ENCODE data around the gene KRT76. TPM values are rescaled to one million over a fixed set of nuclear protein-coding genes. Genes with fewer than 3 reads are reported as not detected.

The KRT76 gene
- total RNA-seq, 2 donors from 2014 or later, result not detected

- H3K27me3 Mint-ChIP-seq, result peaks cover 16 to 29% of the 10 kb centered on the region in 2 donors
- H3K9me3 Mint-ChIP-seq, result no peaks in the 10 kb centered on the region
- no peak for ATAC-seq
- no peak for DNase-seq (ENCODE audit: low spot score)
- no peak overlapping the region for H3K4me3 Mint-ChIP-seq
- H3K36me3 Mint-ChIP-seq, result no peaks in the 10 kb centered on the region
- H3K27ac Mint-ChIP-seq, result no peak overlapping the region
- H3K4me1 Mint-ChIP-seq (ENCODE audit: low read depth in 2 of 2), result no peaks in the 10 kb centered on the region
These were observed 34.2 kb downstream of the KRT76 start for GRCh38 chr12:52742822-52743457.

- no peak for DNase-seq (ENCODE audit: low spot score)
- Mint-ChIP-seq H3K36me3 (no peaks in the 10 kb centered on the region), H3K27me3 (peaks cover 16 to 29% of the 10 kb centered on the region in 2 donors), H3K9me3 (no peaks in the 10 kb centered on the region), H3K27ac (no peak overlapping the region), H3K4me1 (ENCODE audit: low read depth in 2 of 2) (no peaks in the 10 kb centered on the region), H3K4me3 (no peak overlapping the region)
- ATAC-seq, result no peak
These were observed 35.0 kb downstream of the KRT76 start for GRCh38 chr12:52742196-52742580.

- Mint-ChIP-seq H3K9me3 (no peaks in the 10 kb centered on the region), H3K4me3 (no peak overlapping the region), H3K27ac (no peak overlapping the region), H3K27me3 (peaks cover 16 to 29% of the 10 kb centered on the region in 2 donors), H3K36me3 (no peaks in the 10 kb centered on the region), H3K4me1 (ENCODE audit: low read depth in 2 of 2) (no peaks in the 10 kb centered on the region)
- ATAC-seq (peak in 1 of 2 donors; percentile 57), DNase-seq (ENCODE audit: low spot score) (peak; percentile 69)
These were observed 35.6 kb downstream of the KRT76 start for GRCh38 chr12:52741375-52742195.

GRCh38 chr12:52740584-52740983, 36.6 kb downstream of the KRT76 start:
- H3K27ac Mint-ChIP-seq, result no peak overlapping the region
- peaks cover 14 to 29% of the 10 kb centered on the region in 2 donors for H3K27me3 Mint-ChIP-seq
- no peak overlapping the region for H3K4me3 Mint-ChIP-seq
- no peaks in the 10 kb centered on the region for H3K36me3 Mint-ChIP-seq
- H3K9me3 Mint-ChIP-seq, result no peaks in the 10 kb centered on the region
- no peaks in the 10 kb centered on the region for H3K4me1 Mint-ChIP-seq (ENCODE audit: low read depth in 2 of 2)
- no peak for ATAC-seq
- no peak for DNase-seq (ENCODE audit: low spot score)

- Mint-ChIP-seq H3K4me1 (ENCODE audit: low read depth in 2 of 2) (no peaks in the 10 kb centered on the region), H3K36me3 (no peaks in the 10 kb centered on the region), H3K27me3 (peaks cover 14 to 28% of the 10 kb centered on the region in 2 donors), H3K27ac (no peak overlapping the region), H3K4me3 (no peak overlapping the region), H3K9me3 (no peaks in the 10 kb centered on the region)
- no peak for ATAC-seq
- DNase-seq (ENCODE audit: low spot score), result no peak
These were observed 37.2 kb downstream of the KRT76 start for GRCh38 chr12:52739963-52740362.

- ATAC-seq (no peak), DNase-seq (ENCODE audit: low spot score) (no peak)
- H3K4me1 Mint-ChIP-seq (ENCODE audit: low read depth in 2 of 2), result no peaks in the 10 kb centered on the region
- H3K4me3 Mint-ChIP-seq, result no peak overlapping the region
- no peak overlapping the region for H3K27ac Mint-ChIP-seq
- no peaks in the 10 kb centered on the region for H3K9me3 Mint-ChIP-seq
- no peaks in the 10 kb centered on the region for H3K36me3 Mint-ChIP-seq
- peaks cover 11 to 16% of the 10 kb centered on the region in 2 donors for H3K27me3 Mint-ChIP-seq
These were observed 41.1 kb downstream of the KRT76 start for GRCh38 chr12:52735816-52736632.

GRCh38 chr12:52735106-52735505, 42.0 kb downstream of the KRT76 start:
- no peak for DNase-seq (ENCODE audit: low spot score)
- H3K27me3 Mint-ChIP-seq, result peaks cover 20 to 22% of the 10 kb centered on the region in 2 donors
- no peaks in the 10 kb centered on the region for H3K36me3 Mint-ChIP-seq
- H3K9me3 Mint-ChIP-seq, result no peaks in the 10 kb centered on the region
- no peaks in the 10 kb centered on the region for H3K4me1 Mint-ChIP-seq (ENCODE audit: low read depth in 2 of 2)
- peak in 1 of 2 donors; percentile 40 for ATAC-seq
- H3K4me3 Mint-ChIP-seq, result no peak overlapping the region
- H3K27ac Mint-ChIP-seq, result no peak overlapping the region

DNA sequence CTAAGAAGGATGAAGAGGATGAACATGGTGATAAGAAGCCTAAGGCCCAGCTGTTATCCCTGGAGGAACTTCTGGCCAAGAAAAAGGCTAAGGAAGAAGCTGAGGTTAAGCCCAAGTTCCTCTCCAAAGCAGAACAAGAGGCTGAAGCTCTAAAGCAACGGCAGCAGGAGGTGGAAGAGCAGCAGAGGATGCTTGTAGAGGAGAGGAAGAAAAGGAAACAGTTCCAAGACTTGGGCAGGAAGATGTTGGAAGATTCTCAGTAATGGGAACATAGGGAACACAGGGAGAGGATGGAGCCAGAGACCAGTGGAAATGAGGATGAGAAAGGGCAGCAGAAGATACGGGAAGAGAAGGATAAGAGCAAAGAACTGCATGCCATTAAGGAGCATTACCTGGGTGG, 46.4 kb downstream of the KRT76 start:
- Mint-ChIP-seq H3K27ac (no peak overlapping the region), H3K4me1 (ENCODE audit: low read depth in 2 of 2) (no peaks in the 10 kb centered on the region), H3K27me3 (peaks cover 24 to 26% of the 10 kb centered on the region in 2 donors), H3K4me3 (no peak overlapping the region), H3K36me3 (no peaks in the 10 kb centered on the region), H3K9me3 (no peaks in the 10 kb centered on the region)
- no peak for DNase-seq (ENCODE audit: low spot score)
- no peak for ATAC-seq

GRCh38 chr12:52730383-52730782, 46.8 kb downstream of the KRT76 start:
- ATAC-seq, result no peak
- H3K36me3 Mint-ChIP-seq, result no peaks in the 10 kb centered on the region
- no peaks in the 10 kb centered on the region for H3K9me3 Mint-ChIP-seq
- DNase-seq (ENCODE audit: low spot score), result no peak
- H3K27me3 Mint-ChIP-seq, result peaks cover 24 to 26% of the 10 kb centered on the region in 2 donors
- no peaks in the 10 kb centered on the region for H3K4me1 Mint-ChIP-seq (ENCODE audit: low read depth in 2 of 2)
- H3K4me3 Mint-ChIP-seq, result no peak overlapping the region
- no peak overlapping the region for H3K27ac Mint-ChIP-seq

- H3K27ac Mint-ChIP-seq, result no peak overlapping the region
- H3K36me3 Mint-ChIP-seq, result no peaks in the 10 kb centered on the region
- no peaks in the 10 kb centered on the region for H3K4me1 Mint-ChIP-seq (ENCODE audit: low read depth in 2 of 2)
- peaks cover 24% of the 10 kb centered on the region in 2 donors for H3K27me3 Mint-ChIP-seq
- no peak for ATAC-seq
- no peak overlapping the region for H3K4me3 Mint-ChIP-seq
- no peak for DNase-seq (ENCODE audit: low spot score)
- no peaks in the 10 kb centered on the region for H3K9me3 Mint-ChIP-seq
These were observed 48.0 kb downstream of the KRT76 start for GRCh38 chr12:52729147-52729546.

DNA sequence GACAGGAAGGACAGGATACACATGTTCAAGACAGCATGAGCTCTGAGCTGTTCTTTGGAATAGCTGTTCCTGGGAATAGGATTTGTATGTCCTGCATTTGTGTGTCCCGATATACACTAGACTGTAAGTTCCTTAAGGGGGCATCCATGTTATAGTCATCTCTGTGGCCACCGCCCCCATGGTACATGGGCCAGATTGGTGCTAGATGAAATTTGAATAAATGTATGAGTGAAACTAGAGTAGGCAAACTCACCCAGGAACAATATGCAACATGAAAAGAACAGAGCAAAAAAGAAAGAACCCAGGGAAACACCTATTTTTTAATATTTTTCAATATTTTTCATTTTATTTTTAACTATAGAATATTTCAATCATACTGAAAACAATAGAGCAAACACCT, 48.8 kb downstream of the KRT76 start:
- no peak overlapping the region for H3K4me3 Mint-ChIP-seq
- no peaks in the 10 kb centered on the region for H3K36me3 Mint-ChIP-seq
- no peaks in the 10 kb centered on the region for H3K4me1 Mint-ChIP-seq (ENCODE audit: low read depth in 2 of 2)
- DNase-seq (ENCODE audit: low spot score), result no peak
- peaks cover 19 to 24% of the 10 kb centered on the region in 2 donors for H3K27me3 Mint-ChIP-seq
- H3K9me3 Mint-ChIP-seq, result no peaks in the 10 kb centered on the region
- H3K27ac Mint-ChIP-seq, result no peak overlapping the region
- ATAC-seq, result no peak

DNA sequence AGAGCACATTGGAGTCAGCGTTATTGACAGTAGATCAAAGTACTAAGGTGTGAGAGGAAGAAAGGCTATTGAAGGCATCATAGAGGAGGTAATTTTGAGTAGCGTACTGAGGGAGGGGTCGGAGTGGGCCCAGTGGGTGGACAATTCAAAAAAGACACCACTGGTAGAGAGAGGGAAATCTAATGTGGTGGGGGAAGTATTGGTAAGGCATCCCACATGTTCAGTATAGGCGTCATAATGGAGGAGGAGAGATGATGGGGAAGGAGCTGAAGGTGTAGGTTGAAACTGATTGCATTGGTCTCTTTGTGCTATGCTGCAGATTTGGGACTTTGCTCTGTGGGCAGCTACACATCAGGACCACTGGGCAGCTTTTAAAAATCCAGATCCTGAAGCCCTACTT, 50.1 kb downstream of the KRT76 start:
- H3K36me3 Mint-ChIP-seq, result no peaks in the 10 kb centered on the region
- H3K27me3 Mint-ChIP-seq, result peaks cover 18 to 24% of the 10 kb centered on the region in 2 donors
- no peak overlapping the region for H3K27ac Mint-ChIP-seq
- ATAC-seq (no peak), DNase-seq (ENCODE audit: low spot score) (no peak)
- H3K9me3 Mint-ChIP-seq, result no peaks in the 10 kb centered on the region
- H3K4me3 Mint-ChIP-seq, result no peak overlapping the region
- peaks cover 0 to 4% of the 10 kb centered on the region in 2 donors for H3K4me1 Mint-ChIP-seq (ENCODE audit: low read depth in 2 of 2)

DNA sequence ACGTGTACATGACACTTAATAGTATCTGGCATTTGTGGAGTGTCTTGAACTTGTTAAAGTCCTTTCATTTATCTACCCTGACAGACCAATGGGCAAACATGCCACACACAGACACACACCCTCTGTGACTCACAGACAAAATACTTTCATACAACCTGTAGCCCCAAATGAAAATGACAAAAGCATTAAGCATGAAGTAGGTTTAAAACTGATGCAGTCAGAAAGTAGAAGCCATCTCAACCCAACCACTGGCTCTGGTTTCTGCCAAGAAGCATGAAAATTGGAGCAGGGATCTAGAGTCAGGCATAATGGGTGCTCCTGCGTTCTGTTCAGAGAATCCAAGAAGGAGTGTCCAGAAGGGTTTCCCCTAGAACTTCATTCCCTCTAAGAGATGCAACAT, 50.7 kb downstream of the KRT76 start:
- Mint-ChIP-seq H3K27ac (no peak overlapping the region), H3K9me3 (no peaks in the 10 kb centered on the region), H3K27me3 (peaks cover 15 to 24% of the 10 kb centered on the region in 2 donors), H3K4me1 (ENCODE audit: low read depth in 2 of 2) (peaks cover 0 to 4% of the 10 kb centered on the region in 2 donors), H3K4me3 (no peak overlapping the region), H3K36me3 (no peaks in the 10 kb centered on the region)
- DNase-seq (ENCODE audit: low spot score) (no peak), ATAC-seq (no peak)

DNA sequence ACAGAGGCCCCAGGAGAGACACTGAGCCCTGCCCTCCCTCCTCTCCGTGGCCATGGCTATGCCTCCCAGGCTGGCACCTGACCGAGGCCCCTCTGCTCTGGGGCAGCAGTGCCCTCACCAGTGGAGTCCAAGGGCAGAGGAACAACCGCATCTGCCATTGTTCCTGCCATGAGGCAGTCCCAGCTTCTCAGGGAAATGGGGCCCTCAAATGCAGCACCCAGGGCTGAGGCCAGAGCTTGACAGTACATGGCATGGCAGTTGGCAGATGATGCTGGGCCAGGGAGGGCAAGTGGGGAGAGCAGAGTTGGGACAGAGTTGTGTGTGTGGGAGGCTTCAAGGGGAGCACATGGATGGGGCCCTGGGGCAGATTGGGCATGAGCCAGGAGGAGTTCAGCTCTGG, 52.8 kb downstream of the KRT76 start:
- Mint-ChIP-seq H3K4me3 (no peak overlapping the region), H3K4me1 (ENCODE audit: low read depth in 2 of 2) (peaks cover 0 to 4% of the 10 kb centered on the region in 2 donors), H3K27me3 (peaks cover 4 to 9% of the 10 kb centered on the region in 2 donors), H3K9me3 (no peaks in the 10 kb centered on the region), H3K36me3 (no peaks in the 10 kb centered on the region), H3K27ac (no peak overlapping the region)
- ATAC-seq, result no peak
- no peak for DNase-seq (ENCODE audit: low spot score)
